Stimulated activated naive CD8-positive, alpha-beta T cell treated with anti-CD3 and anti-CD28 coated beads, Interleukin-15, Interleukin-2, amounts not matched to agents 100 U/mL and 50 U/mL, for 24 hours (primary cell): ENCODE data around the gene FUCA1.
A peak's percentile ranks its signal among the peaks of the same experiment; 100 is the strongest.
"Not testable (repeated sequence)": the region's sequence is repeated elsewhere in the genome, so short reads cannot be mapped to it uniquely, and the experiment has no call there.

Experiments used
- ATAC-seq: fragments of 150-1000 bp; cut with Tn5 transposase; one replicate; pipeline ENCODE4 v1.10.0; 2021
- DNase-seq: peaks from one replicate; pipeline ENCODE4 v3.0.0; 2021

The FUCA1 gene

DNA sequence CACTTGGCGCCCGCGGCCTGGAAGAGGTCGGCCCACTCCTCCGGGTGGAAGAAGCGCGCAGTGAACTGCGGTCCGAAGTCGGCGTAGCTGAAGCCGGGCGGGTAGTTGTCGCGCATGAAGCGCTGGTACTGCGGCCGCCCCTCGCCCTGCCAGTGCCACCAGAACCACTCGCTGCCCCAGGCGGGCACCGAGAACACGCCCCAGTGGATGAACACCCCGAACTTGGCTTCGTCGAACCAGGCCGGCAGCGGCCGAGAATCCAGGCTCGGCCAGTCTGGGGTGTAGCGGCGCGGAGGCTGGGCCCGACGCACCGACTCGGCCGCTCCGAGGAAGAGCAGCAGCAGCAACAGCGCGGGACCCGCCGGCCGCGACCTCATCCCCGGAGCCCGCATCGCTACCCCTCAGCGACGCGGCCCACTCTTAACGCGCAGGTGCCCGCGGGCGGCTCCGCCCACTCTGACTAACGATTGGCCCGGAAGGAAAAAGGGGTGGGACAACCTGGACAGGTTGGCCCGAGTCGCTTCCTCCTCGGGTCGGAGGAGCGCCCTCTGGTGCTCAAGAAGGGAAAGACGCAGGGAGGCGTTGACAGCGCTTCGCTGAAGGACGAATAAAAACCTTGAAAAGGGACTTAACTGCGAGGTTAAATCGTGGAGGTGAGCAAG, at the start of gene FUCA1:
Gene FUCA1 (minus strand): TSS at position 396 of the 662 bp plus-strand sequence. CDS start 4 bp downstream, at position 392.
- ATAC-seq: peak; percentile 99
- DNase-seq: peak; percentile 93

DNA sequence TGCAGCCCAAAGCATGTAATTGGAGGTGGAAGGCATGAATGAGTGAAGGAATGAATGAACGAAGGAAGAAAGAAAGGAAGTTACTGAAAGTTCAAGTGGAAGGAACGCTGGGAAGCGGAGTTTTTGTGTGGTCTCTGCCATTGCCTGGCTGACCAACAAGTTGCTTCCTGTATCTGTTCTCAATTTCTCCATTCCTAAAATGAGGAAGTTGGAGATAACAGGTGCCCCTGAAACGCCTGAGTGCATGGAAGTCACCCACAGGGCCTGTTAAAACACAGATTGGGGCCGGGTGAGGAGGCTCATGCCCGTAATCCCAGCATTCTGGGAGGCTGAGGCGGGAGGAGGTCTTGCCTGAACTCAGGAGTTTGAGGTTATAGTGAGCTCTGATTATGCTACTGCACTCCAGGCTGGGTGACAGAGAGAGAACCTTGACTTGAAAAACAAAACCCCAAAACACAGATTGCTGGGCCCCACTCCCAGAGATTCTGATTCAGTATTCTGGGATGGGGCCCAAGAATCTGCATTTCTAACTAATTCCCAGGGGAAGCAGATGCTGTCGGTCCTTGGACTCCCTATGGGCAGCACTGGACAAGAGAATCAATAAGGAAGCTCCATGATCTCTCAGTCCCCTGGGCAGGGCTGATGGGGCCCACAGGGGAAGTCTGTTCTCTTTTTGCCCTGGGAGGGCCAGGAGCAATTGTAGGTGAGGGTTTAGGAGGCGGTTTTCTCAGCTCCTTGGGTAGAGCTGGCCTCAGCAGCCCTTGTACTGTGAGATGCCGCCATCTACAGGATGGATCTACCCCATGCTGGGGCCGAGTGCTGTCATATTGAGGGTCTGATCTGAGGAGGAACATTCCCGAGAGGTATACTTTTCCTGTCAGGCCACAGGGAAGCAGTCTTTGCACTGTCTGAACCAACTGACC, 48.4 kb upstream of the FUCA1 start:
- peak; percentile 69 for DNase-seq
- peak; percentile 95 for ATAC-seq

GRCh38 chr1:23915466-23915865, 47.4 kb upstream of the FUCA1 start:
- no peak for DNase-seq
- ATAC-seq: no peak

DNA sequence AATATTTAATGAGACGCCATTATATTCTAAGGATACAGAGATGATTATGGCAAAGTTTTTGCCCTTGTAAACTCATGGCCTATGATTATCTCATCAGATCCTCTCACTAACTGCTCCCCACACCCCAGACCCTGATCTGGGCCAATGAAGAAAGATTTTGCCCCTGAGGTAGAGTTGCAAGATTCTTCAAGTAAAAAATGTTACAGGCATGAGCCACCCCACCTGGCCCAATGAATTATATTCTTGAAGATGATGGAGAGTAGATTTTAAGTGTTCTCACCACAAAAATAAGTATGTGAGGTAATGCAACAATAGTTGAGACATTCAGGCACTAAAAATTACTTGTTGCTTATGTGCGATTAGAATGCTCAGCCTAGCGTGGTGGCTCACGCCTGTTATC, 46.8 kb upstream of the FUCA1 start:
- ATAC-seq (no peak), DNase-seq (no peak)

DNA sequence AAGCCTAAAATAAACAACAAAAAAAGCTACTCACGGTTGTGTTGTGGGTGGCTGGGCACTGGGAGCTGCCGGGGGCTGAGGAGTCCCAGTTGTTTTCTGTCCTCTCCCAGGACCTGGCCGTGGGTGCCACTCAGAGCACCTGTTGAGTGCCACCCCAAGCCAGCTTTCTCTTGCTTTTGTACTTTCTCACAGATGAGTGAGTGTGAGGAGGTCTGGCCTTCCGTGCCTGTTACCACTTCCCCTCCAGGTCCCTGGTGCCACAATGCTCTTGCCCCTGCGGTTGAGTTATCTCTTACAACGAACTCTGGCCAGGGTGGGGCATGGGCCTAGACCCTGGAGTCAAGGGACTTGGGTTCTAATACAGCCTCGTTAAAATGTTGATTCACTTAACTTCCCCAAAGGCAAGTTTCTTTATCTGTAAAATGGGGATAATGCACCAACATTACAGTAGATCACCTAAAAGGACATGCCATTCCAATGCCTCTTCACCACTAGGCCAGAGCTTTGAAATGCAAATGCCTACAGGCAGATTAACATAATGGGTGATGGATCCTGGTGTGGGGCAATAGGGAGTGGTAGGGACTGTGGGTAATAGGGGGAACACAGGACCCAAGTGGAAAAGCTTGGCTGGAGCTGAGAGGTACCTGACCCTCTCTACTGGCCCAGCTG, 45.3 kb upstream of the FUCA1 start, which contains the start of gene CNR2:
Gene CNR2 (minus strand): TSS at position 151 of the 669 bp plus-strand sequence. CDS start 37,745 bp downstream, outside the sequence.
- no peak for DNase-seq
- no peak for ATAC-seq

DNA sequence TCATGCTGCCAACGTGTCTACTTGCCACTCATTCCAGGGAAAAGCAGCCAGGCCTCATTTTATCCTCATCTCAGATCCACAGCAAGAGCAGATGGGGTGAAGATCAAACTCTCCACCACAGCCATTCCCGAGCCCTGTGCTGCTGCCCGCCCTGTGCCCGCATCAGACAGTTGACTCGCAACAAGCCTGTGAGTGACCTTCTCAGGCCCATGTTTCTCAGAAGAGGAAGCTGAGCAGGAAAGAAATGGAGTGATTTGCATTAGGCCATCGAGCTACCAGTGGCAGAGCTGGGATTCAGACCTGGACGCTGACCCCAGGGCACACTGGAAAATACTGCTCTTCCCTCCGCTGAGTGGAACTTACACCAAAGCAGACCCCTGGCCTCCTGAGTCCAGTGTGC, 43.8 kb upstream of the FUCA1 start:
- no peak for DNase-seq
- ATAC-seq: no peak

DNA sequence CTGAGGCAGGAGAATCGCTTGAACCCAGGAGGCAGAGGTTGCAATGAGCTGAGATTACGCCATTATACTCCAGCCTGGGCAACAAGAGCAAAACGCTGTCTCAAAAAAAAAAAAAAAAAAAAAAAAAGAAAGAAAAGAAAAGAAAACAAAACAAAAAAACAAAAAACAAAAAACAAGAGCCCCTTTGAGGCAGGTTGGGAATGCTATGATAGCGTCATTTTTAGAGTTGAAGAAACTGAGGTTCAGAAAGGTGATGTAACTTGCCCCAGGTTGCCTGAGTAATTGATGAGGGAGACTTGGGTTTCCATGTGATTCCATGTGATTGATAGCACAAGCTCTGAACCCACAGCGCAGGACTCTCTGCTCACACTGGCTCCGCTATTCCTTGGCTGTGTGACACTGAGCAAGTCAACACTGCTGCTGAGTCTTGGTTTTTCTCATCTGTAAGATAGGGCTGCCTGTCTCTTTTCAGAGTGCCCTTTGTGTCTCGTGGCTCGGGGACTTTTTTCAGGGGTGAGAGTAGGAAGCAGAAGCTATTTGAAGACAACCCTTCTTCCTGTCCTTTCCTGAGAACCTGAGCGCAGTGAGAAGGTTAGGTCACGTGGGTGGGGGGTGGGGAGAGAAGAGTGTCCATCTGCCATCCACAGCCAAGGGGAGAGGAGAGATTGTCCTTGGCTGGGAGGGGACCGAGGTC, 42.6 kb upstream of the FUCA1 start:
- no peak for DNase-seq
- no peak for ATAC-seq

GRCh38 chr1:23910144-23910543, 42.1 kb upstream of the FUCA1 start:
- DNase-seq: no peak
- ATAC-seq: no peak

DNA sequence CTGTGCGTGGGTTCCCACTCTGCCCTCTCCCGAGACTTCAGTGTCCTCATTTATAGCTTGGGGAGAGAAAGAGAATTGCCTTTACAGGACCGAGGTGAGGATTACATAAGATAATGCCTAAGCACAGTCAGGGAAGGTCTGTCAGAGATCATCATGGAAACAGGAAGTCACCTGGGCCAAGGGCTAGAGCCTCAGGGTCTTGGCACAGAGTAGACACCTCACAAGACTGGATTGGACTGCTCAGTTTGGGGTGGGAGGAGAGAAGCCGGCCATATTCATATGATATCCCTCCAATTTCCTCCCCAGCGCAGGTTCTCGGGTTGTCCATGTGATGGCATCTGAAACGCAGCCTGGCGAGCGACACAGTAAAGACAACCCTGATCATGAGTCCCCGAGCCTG, 41.3 kb upstream of the FUCA1 start:
- DNase-seq (no peak), ATAC-seq (no peak)

DNA sequence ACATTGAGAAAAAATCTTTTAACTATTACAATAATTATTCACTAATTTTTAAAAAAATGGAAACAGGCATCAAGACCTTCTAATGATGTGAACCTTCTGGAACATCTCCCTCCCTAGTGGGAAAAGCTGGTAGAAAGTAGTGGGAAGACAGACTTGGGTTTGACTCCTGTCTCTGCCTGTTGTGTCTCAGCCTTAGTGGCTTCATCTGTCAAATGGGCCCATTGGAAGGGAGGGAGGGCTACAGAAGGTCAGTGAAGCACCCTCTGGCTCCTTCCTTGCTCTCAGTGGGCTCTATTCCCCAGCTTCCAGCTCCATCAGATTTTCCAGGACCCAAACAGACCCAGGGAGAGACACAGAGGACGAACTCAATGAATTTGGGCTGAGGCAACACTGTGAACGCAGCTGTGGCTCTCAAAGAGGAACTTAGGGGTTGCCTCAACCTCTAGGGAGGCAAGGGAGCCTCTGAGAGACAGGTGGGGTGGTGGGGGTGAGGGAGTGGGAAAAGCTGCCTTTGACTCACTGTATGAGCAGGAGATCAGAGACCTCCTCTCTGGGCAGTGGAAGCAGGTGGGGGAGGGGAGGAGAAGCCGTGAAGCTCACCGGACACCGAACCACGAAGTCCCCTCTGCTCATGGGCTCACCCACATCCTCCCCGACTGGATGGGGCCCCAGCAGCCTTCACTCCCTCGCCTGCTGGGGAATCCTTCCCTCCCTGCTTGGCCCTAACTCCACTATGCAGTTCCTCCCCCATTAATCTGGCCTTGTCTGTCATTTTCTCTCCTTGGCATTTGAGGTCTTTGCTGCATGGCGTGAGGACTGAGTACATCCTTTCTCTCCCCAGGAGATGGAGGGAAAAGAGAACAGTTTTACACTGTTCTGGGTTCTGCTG, 40.6 kb upstream of the FUCA1 start:
- peak; percentile 16 for ATAC-seq
- DNase-seq: peak; percentile 58

- DNase-seq (no peak), ATAC-seq (no peak)
Measured at GRCh38 chr1:23906731-23907130, 38.6 kb upstream of the FUCA1 start.

DNA sequence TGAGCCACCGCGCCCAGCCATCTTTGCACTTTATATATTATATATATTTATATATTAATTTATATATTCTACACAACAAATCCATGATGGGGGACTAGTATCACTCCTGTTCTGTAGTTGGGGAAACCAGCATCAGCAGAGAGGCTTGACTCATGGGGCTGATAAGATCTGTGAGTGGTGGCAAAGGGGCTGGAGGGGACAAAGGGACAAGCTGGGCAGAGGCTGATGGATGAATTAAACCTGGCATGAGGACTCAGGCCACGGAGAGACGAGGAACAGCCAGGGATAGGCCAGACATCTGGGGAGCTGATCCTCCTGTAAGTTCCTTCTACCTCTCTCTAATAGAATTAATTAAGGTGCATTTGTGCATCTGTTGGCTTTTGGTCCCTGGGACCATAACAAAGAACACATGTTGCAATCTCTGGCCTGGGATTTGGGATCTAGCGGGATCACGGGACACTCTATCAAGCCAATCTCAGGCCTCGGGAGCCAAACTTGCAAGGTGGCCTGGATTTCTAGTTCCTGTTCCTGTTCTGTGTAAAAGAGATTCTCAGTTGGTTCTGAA, 37.5 kb upstream of the FUCA1 start:
- DNase-seq (no peak), ATAC-seq (no peak)

DNA sequence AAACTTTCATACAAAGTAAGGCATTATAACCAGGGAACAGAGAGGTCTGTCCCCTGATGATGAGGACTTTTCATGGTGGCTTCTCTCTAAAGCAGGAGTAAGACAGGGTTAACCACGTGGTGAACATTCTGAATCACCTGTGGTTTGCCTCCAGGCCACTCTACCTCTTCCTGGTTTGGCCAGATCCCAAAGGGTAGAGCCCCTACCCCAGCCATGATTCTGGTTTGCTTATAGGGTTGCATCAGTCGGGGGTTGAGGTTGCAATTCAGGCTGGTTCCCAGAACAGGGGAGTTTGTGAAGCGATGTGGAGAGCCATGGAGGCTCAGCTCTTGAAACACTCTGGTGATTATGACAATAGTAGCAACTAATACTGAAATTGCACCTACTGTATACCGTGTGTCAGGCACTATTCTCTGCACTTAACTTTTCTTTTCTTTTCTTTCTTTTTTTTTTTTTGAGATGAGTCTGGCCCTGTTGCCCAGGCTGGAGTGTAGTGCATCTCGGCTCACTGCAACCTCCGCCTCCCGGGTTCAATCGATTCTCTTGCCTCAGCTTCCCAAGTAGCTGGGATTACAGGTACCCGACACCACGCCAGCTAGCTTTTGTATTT, 36.8 kb upstream of the FUCA1 start:
- peak; percentile 62 for DNase-seq

DNA sequence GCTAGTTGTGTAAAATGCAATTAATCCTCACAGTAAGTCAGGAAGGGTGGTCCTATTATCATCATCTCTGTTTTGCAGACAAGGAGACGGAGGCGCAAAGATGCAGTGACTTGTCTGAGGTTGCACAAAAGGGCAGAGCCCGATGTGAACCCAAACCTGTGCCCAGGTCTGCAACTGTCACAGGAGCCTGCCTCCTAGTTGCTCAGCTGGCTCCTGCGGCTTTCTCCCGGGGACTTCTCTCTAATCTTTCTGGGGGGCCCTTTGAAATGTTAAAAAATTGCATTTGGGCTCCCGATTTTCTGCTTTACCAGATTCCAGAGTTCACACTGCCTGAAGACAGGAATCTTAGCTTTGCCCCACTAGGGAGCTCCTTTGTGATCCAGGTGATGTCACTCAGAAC, 35.7 kb upstream of the FUCA1 start:
- DNase-seq (no peak), ATAC-seq (no peak)

More for the DNA sequence above, 36.8 kb upstream of the FUCA1 start:
- ATAC-seq: peak; percentile 81

- DNase-seq (no peak), ATAC-seq (no peak)
Measured at GRCh38 chr1:23902321-23903278, 34.5 kb upstream of the FUCA1 start.

GRCh38 chr1:23900017-23900416, 31.9 kb upstream of the FUCA1 start:
- ATAC-seq, DNase-seq: not testable (repeated sequence)

DNA sequence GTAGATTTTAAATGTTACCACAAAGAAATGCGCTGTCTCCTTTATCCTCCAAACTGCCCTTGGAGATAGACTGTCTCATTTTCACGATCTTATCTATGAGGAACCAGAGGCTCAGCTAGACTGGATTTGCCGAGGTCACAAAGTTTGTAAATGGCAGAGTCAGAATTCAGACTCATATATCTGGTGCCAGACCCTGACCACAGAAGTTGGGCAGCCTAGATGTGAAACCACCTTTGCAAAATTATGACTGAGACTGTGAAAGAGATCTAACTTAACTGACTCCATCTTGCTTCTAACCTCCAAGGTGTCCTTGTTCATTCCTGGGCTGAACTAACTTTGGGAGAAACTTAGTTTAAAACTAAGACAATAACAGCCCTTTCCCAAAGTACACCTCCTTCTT, 31.0 kb upstream of the FUCA1 start:
- DNase-seq (no peak), ATAC-seq (peak; percentile 57)

DNA sequence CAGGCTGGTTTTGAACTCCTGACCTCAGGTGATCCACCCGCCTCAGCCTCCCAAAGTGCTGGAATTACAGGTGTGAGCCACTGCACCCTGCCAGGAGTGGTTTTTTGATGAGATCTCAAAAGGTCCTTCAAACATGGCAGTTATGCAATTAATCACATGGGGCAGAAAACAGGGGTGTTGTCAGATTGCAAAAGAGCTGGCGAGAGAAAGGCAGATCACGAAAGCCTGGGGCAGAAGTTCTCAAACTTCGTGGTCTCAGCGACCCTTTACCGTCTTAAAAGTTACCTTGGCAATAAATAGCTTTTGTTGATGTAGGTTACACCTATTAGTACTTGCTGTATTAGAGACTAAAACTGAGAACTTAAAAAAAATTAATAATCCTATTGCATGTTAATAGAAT, 29.0 kb upstream of the FUCA1 start:
- no peak for ATAC-seq
- no peak for DNase-seq

- ATAC-seq: no peak
- no peak for DNase-seq
Measured at GRCh38 chr1:23896491-23896890, 28.4 kb upstream of the FUCA1 start.
